Endodermal cell (in vitro differentiated cells): ENCODE results near the gene C10orf62. TPM values are rescaled to one million over a fixed set of nuclear protein-coding genes. Genes with fewer than 3 reads are reported as not detected.

Source experiments
- DNase-seq: peaks from one replicate; pipeline ENCODE4 v3.0.0-alpha.2; 2017
- H3K27ac ChIP-seq: 2 replicates; pipeline ENCODE4 v1.5.1; 2013; ENCODE audit warnings: mild to moderate bottlenecking, low read depth, low read length, moderate library complexity
- H3K27me3 ChIP-seq: 2 replicates; pipeline ENCODE4 v1.6.1; 2013; ENCODE audit warnings: mild to moderate bottlenecking, low read length, moderate library complexity; ENCODE audit not compliant: insufficient read depth, control insufficient read depth, poor library complexity, severe bottlenecking
- H3K36me3 ChIP-seq: 2 replicates; pipeline ENCODE4 v1.7.0; 2013; ENCODE audit warnings: mild to moderate bottlenecking, low read length, moderate library complexity; ENCODE audit not compliant: control insufficient read depth, insufficient read depth
- H3K4me1 ChIP-seq: one replicate; pipeline ENCODE4 v1.7.0; 2013; ENCODE audit warnings: low read length; ENCODE audit not compliant: control insufficient read depth, insufficient read depth
- H3K4me3 ChIP-seq: 2 replicates; pipeline ENCODE4 v1.5.1; 2013; ENCODE audit warnings: mild to moderate bottlenecking, low read length, moderate library complexity
- H3K9ac ChIP-seq: 2 replicates; pipeline ENCODE4 v1.6.1; 2013; ENCODE audit warnings: mild to moderate bottlenecking, low read length, moderate library complexity; ENCODE audit not compliant: poor library complexity, severe bottlenecking; ENCODE audit errors: extremely low read depth
- H3K9me3 ChIP-seq: 2 replicates; pipeline ENCODE4 v1.6.1; 2013; ENCODE audit warnings: mild to moderate bottlenecking, low read length, moderate library complexity; ENCODE audit not compliant: control insufficient read depth
- H3K27ac Mint-ChIP-seq: 2 replicates; pipeline ENCODE4 v1.8.0; 2020; ENCODE audit warnings: mixed read lengths
- H3K27me3 Mint-ChIP-seq: 2 replicates; pipeline ENCODE4 v1.8.0; 2021; ENCODE audit warnings: mild to moderate bottlenecking, mixed read lengths; ENCODE audit not compliant: insufficient read depth
- H3K36me3 Mint-ChIP-seq: 2 replicates; pipeline ENCODE4 v1.8.0; 2020; ENCODE audit warnings: low read depth, mixed read lengths
- H3K4me1 Mint-ChIP-seq: 2 replicates; pipeline ENCODE4 v1.8.0; 2020; ENCODE audit warnings: mixed read lengths
- H3K4me3 Mint-ChIP-seq: 2 replicates; pipeline ENCODE4 v1.8.0; 2020; ENCODE audit warnings: mild to moderate bottlenecking, moderate library complexity, mixed read lengths
- H3K9me3 Mint-ChIP-seq: 2 replicates; pipeline ENCODE4 v1.8.0; 2020; ENCODE audit warnings: mild to moderate bottlenecking, mixed read lengths
- WGBS, 2 experiments: methylation state at CpG; one replicate each; pipeline versions ENCODE4 v1.1.5 to v1.1.7; 2013; ENCODE audit warnings: missing lambda C conversion rate in 2 of 2, mixed read lengths in 1 of 2; ENCODE audit not compliant: insufficient coverage in 1 of 2, insufficient read length in 1 of 2; 5-methylcytosine and 5-hydroxymethylcytosine counted together
- total RNA-seq, 2 donors: library from RNA; stranded (reverse); fragmentation: NEBNext Ultra II Directional in 1 of 2; extraction: Animal tissue kit (Norgen Biotek cat#: 25700) in 1 of 2; gene quantifications; 2 replicates in 1 of 2; 3 replicates in 1 of 2; pipeline ENCODE4 v1.2.1, GENCODE V29; 2021
- TF ChIP-seq, protein P1 (sequence below): fragments of 200-600 bp; sonication (generic); conservative IDR thresholded peaks from 2 replicates; pipeline ENCODE4 v1.5.0; 2021; ENCODE audit warnings: antibody characterized with exemption, mild to moderate bottlenecking

The C10orf62 gene
- total RNA-seq, 2 donors from 2014 or later = not detected

GRCh38 chr10:97571622-97572021 is 17.9 kb upstream of the C10orf62 start:
- H3K9me3 Mint-ChIP-seq = no peaks in the 10 kb centered on the region
- Histone ChIP-seq H3K27ac (peak overlapping the region; percentile 57), H3K27me3 (no peaks in the 10 kb centered on the region), H3K4me1 (peaks cover under 1% of the 10 kb centered on the region), H3K36me3 (peaks cover 8% of the 10 kb centered on the region), H3K4me3 (no peak overlapping the region), H3K9ac (no peak overlapping the region), H3K9me3 (no peaks in the 10 kb centered on the region)
- H3K27me3 Mint-ChIP-seq = no peaks in the 10 kb centered on the region
- H3K27ac Mint-ChIP-seq = no peak overlapping the region
- 92 to 97% methylated on average over 3 of the region's 3 CpGs for WGBS, 2 experiments
- H3K36me3 Mint-ChIP-seq = peaks cover 6% of the 10 kb centered on the region
- TF ChIP-seq, protein P1, sequence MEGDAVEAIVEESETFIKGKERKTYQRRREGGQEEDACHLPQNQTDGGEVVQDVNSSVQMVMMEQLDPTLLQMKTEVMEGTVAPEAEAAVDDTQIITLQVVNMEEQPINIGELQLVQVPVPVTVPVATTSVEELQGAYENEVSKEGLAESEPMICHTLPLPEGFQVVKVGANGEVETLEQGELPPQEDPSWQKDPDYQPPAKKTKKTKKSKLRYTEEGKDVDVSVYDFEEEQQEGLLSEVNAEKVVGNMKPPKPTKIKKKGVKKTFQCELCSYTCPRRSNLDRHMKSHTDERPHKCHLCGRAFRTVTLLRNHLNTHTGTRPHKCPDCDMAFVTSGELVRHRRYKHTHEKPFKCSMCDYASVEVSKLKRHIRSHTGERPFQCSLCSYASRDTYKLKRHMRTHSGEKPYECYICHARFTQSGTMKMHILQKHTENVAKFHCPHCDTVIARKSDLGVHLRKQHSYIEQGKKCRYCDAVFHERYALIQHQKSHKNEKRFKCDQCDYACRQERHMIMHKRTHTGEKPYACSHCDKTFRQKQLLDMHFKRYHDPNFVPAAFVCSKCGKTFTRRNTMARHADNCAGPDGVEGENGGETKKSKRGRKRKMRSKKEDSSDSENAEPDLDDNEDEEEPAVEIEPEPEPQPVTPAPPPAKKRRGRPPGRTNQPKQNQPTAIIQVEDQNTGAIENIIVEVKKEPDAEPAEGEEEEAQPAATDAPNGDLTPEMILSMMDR = no peak
- DNase-seq = no peak
- H3K4me3 Mint-ChIP-seq = no peak overlapping the region
- peaks cover 1% of the 10 kb centered on the region for H3K4me1 Mint-ChIP-seq

- Mint-ChIP-seq H3K27ac (no peak within 1 kb of the TSS), H3K36me3 (peaks cover 6% of the 10 kb centered on the region), H3K4me1 (no peaks in the 10 kb centered on the region), H3K9me3 (no peaks in the 10 kb centered on the region), H3K4me3 (no peak within 1 kb of the TSS), H3K27me3 (no peaks in the 10 kb centered on the region)
- DNase-seq = peak; percentile 95
- Histone ChIP-seq H3K36me3 (peaks cover 8% of the 10 kb centered on the region), H3K9ac (no peak within 1 kb of the TSS), H3K4me1 (no peaks in the 10 kb centered on the region), H3K4me3 (no peak within 1 kb of the TSS), H3K27me3 (no peaks in the 10 kb centered on the region), H3K27ac (peak within 1 kb of the TSS; percentile 57), H3K9me3 (no peaks in the 10 kb centered on the region)
- WGBS, 2 experiments = 0 to 82% methylated on average over 1 to 16 of the region's 16 CpGs
- TF ChIP-seq, protein P1 = peak; percentile 91
Observed at GRCh38 chr10:97572214-97572989, 17.1 kb upstream of the C10orf62 start, which contains the start of gene ANKRD2. Gene ANKRD2 (plus strand): TSS chr10:97572779. CDS start chr10:97572789, 10 bp downstream.

DNA sequence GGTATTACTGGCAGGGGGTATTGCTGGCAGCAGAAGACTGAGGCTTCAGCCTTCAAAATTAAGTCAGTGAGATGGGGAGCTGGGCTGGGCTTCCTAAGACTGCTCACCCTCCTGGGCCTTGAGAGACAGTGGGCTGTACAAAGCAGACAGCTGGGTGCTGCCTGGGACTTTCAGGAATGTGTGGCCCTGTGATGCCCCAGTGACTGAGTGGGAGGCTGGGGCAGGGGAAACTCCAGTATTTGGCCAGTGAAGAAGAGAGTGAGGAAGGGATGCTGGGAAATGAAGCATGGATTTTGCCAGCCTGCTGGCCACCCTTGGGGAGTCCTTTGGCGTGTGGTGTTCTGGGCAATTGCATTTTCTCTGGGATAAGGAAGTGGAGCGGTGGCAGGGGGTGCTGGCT is 16.5 kb upstream of the C10orf62 start:
- no peaks in the 10 kb centered on the region for H3K9me3 ChIP-seq
- no peak overlapping the region for H3K4me3 ChIP-seq
- 80 to 95% methylated on average over 1 to 2 of the region's 2 CpGs for WGBS, 2 experiments
- H3K27me3 ChIP-seq = no peaks in the 10 kb centered on the region
- Mint-ChIP-seq H3K4me3 (no peak overlapping the region), H3K36me3 (peaks cover 6% of the 10 kb centered on the region), H3K4me1 (no peaks in the 10 kb centered on the region), H3K9me3 (no peaks in the 10 kb centered on the region), H3K27me3 (no peaks in the 10 kb centered on the region), H3K27ac (no peak overlapping the region)
- DNase-seq = no peak
- TF ChIP-seq, protein P1 = no peak
- no peaks in the 10 kb centered on the region for H3K4me1 ChIP-seq
- H3K36me3 ChIP-seq = peaks cover 8% of the 10 kb centered on the region
- H3K9ac ChIP-seq = no peak overlapping the region
- H3K27ac ChIP-seq = no peak overlapping the region
